GM12872 (cell line): ENCODE data around the gene PDE6H.

ENCODE experiments used
- TF ChIP-seq, protein P1 (sequence below): IDR thresholded peaks from 3 replicates; pipeline ENCODE4 v1.5.1; 2011; ENCODE audit warnings: low read depth, mild to moderate bottlenecking, low read length, moderate library complexity; ENCODE audit not compliant: insufficient read depth

Gene PDE6H

DNA sequence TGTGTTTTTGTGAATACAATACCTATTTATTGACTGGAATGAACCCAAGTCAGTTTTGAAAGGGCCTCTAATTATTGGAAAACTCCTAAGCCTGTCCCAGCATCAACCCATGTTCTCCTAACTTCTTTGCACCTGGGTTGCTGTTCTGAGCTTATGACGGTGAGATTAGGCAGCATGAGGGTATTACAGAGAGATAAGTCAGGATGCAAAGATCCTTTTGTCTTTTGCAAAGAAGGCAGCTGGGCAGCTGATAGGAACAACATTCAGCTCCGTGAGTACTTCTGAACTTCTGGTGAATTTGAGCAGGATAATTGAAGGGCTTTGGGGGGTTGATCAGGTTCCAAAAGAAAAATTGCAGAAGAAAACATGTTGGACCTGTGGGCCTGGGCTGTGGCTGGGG, at the start of gene PDE6H:
TSS of gene PDE6H (plus strand) at position 227 of the 400 bp plus-strand sequence. CDS start 4,971 bp downstream, outside the sequence.
- TF ChIP-seq, protein P1, sequence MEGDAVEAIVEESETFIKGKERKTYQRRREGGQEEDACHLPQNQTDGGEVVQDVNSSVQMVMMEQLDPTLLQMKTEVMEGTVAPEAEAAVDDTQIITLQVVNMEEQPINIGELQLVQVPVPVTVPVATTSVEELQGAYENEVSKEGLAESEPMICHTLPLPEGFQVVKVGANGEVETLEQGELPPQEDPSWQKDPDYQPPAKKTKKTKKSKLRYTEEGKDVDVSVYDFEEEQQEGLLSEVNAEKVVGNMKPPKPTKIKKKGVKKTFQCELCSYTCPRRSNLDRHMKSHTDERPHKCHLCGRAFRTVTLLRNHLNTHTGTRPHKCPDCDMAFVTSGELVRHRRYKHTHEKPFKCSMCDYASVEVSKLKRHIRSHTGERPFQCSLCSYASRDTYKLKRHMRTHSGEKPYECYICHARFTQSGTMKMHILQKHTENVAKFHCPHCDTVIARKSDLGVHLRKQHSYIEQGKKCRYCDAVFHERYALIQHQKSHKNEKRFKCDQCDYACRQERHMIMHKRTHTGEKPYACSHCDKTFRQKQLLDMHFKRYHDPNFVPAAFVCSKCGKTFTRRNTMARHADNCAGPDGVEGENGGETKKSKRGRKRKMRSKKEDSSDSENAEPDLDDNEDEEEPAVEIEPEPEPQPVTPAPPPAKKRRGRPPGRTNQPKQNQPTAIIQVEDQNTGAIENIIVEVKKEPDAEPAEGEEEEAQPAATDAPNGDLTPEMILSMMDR, result no peak

DNA sequence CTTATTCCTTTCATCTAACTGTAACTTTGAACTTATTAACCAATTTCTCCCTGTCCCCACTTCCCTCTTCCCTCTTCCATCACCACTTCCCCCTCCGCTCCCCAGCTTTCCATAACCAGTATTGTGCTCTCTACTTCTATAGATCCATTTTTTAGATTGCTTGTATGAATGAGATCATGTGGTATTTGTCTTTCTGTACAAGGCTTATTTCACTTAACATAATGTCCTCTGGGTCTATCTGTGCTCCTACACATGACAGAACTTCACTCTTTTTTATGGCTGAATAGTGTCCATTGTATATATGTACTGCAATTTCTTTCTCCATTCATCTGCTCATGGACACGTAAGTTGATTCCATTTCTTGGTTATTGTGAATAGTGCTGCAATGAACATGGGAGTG, 48.9 kb upstream of the PDE6H start:
- TF ChIP-seq, protein P1, result no peak

DNA sequence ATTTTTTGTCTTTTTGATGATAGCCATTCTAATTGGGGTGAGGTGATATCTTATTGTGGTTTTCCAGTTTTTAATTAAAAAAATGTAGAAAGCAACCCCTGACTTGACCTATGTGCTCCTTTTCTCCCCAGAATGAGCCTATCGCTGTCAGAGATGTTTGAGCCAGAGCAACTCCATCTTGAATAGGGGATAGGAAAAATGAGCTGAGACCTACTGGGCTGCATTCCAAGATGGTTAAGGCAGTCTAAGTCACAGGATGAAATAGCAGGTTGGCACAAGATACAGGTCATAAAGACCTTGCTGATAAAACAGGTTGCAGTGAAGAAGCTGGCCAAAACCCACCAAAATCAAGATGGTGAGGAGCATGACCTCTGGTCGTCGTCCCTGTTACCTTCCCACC, 48.3 kb upstream of the PDE6H start:
- TF ChIP-seq, protein P1, result no peak

DNA sequence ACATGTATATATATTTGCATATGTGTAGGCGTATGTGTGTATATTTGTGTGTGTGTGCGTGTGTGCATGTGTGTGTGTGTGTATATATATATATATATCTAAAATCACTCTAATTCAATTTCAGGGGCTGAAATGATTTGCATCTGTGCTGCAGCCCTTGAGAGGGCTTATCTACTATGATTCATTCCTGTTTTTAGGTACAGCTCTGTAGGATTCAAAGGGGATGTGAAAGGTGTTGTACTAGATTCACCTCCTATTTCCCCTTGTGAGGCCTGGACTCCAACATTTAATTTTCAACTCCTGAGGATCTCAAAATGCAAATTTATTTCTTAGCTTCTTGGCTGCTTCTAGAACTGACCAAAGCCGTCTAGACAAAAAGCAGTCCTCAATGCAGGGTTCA, 45.6 kb upstream of the PDE6H start:
- TF ChIP-seq, protein P1, result no peak

DNA sequence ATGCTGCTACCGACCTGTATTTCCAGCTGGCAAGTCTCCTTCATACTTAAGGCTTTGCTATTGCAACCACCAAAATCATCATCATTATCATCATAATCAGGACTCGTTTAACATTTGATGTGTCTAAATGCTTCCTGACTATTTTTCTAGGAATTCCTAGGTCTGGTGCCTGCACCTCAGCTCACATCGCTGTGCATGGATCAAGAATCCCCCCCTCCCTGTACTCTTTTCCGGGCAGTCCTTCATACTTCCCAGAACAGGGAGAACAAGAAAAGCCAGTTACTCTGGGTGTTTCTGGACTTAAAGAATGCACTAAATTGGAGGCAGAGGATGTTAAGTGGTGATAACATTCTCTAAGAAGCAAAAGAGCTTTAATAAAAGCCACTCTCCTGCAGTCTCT, 43.9 kb upstream of the PDE6H start:
- TF ChIP-seq, protein P1, result no peak

DNA sequence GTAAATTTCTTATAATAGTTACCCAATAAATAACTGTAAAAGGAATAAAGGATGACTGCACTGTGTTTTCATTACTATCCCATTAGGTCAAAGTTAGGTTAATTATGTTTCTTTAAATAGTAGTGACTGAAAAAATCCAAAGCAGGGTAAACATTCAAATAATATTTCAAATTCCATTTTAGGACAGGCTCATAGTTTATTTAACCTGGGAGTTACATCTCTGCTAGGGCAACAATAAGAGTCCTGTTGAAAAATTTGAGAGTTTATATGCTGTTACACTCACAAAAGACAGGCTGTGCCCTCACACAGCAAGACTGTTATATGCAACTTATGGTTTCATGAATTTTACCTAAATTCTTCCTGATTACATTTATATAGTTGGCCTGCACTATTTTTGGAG, 42.5 kb upstream of the PDE6H start:
- TF ChIP-seq, protein P1, result no peak

DNA sequence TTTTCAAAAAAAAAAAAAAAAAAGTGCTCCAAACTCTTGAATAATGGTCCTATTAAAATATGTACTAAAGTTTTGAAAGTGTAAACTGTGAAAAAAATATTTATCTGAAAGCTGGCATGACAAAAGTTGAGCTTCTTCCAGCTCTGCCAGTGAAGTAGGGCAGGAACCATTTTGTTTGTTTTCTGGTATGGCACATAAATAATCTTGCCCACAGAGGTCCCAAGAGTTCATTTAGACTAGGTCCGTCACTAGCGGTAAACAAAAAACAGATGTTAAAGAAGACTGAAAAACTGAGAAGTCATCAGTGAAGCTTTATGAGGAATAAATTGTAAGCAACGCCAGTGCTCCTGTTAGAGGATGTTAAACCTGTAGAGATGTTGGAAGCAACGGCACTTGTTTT, 41.5 kb upstream of the PDE6H start:
- TF ChIP-seq, protein P1, result no peak
